Endothelial cell of umbilical vein (primary cell): ENCODE measurements around the gene MACROD2. TPM values are rescaled to one million over a fixed set of nuclear protein-coding genes. Genes with fewer than 3 reads are reported as not detected.

ENCODE experiments used
- BruUV-seq: library from RNA; stranded (reverse); fragments of 400-500 nt; replicated peaks from 2 replicates; lab custom pipeline; 2021; lab: Mats Ljungman, UMichigan
- CTCF ChIA-PET: fragments of 300-600, 350-600 bp; sonication (Branson Sonifier 250); formaldehyde crosslinking; loops from one replicate; lab custom pipeline; 2021; ENCODE audit warnings: antibody characterized with exemption, inconsistent platforms; lab: Charles Lee
- POLR2A ChIA-PET: fragments of 300-600, 350-600 bp; sonication (Branson Sonifier 250); formaldehyde crosslinking; loops from one replicate; lab custom pipeline; 2021; ENCODE audit warnings: antibody characterized with exemption, inconsistent platforms; lab: Charles Lee
- DNase-seq: peaks from one replicate; pipeline ENCODE4 v3.0.0-alpha.2; 2011; ENCODE audit warnings: low read depth, low spot score
- FAIRE-seq: peaks from 2 replicates; lab custom pipeline; 2011; peaks lifted over from hg19 to GRCh38; lab: Jason Lieb, UNC
- H2AFZ ChIP-seq: 2 replicates; pipeline ENCODE4 v1.6.0; 2012; ENCODE audit warnings: low read depth, low read length, control low read depth, inconsistent platforms
- H3K27ac ChIP-seq: 2 replicates; pipeline ENCODE4 v1.5.1; 2011; ENCODE audit warnings: low read depth, mild to moderate bottlenecking, control low read depth, low read length, moderate library complexity; ENCODE audit not compliant: insufficient read depth
- H3K27me3 ChIP-seq, 2 experiments: 2 replicates each; pipeline versions ENCODE4 v1.6.0 to v1.6.1; 2011; ENCODE audit warnings: low read length in 2 of 2, mixed read lengths in 1 of 2; ENCODE audit not compliant: control insufficient read depth in 2 of 2, insufficient read depth in 2 of 2
- H3K36me3 ChIP-seq, 2 experiments: 2 replicates in 1 of 2; 3 replicates in 1 of 2; pipeline ENCODE4 v1.5.1; 2011; ENCODE audit warnings: low read length in 2 of 2, mild to moderate bottlenecking in 1 of 2, moderate library complexity in 1 of 2; ENCODE audit not compliant: control insufficient read depth in 2 of 2, insufficient read depth in 2 of 2; ENCODE audit errors: extremely low read depth in 1 of 2
- H3K4me1 ChIP-seq: 3 replicates; pipeline ENCODE4 v1.5.1; 2011; ENCODE audit warnings: mild to moderate bottlenecking, low read length; ENCODE audit not compliant: control insufficient read depth, insufficient read depth; ENCODE audit errors: extremely low read depth
- H3K4me2 ChIP-seq: 2 replicates; pipeline ENCODE4 v1.6.1; 2011; ENCODE audit warnings: low read length, control low read depth, mixed read lengths; ENCODE audit not compliant: insufficient read depth
- H3K4me3 ChIP-seq, 3 experiments: fragments of 200-600 bp in 1 of 3; sonication (generic), shearing (Covaris generic) in 1 of 3; replicated peaks in 1 of 3; 2 replicates each; pipeline ENCODE4 v1.5.1; 2011 to 2016; ENCODE audit warnings: control low read depth in 3 of 3, low read length in 3 of 3, mild to moderate bottlenecking in 2 of 3, inconsistent platforms in 1 of 3, low read depth in 1 of 3, moderate library complexity in 1 of 3; ENCODE audit not compliant: insufficient read depth in 1 of 3
- H3K79me2 ChIP-seq: 2 replicates; pipeline ENCODE4 v1.6.0; 2012; ENCODE audit warnings: low read length, inconsistent platforms; ENCODE audit not compliant: control insufficient read depth, insufficient read depth
- H3K9ac ChIP-seq: replicated peaks from 2 replicates; pipeline ENCODE3; 2011; ENCODE audit warnings: low read length, control low read depth; ENCODE audit not compliant: insufficient read depth; ENCODE audit errors: extremely low read depth
- H3K9me1 ChIP-seq: replicated peaks from 3 replicates; pipeline ENCODE4 v1.6.0; 2011; ENCODE audit warnings: mild to moderate bottlenecking, low read length; ENCODE audit not compliant: control insufficient read depth, insufficient read depth; ENCODE audit errors: extremely low read depth
- H3K9me3 ChIP-seq: replicated peaks from 2 replicates; pipeline ENCODE4 v1.5.1; 2012; ENCODE audit warnings: low read length, inconsistent platforms; ENCODE audit not compliant: control insufficient read depth, insufficient read depth
- H4K20me1 ChIP-seq: replicated peaks from 2 replicates; pipeline ENCODE3; 2011; ENCODE audit warnings: mild to moderate bottlenecking, low read length; ENCODE audit not compliant: control insufficient read depth, insufficient read depth; ENCODE audit errors: extremely low read depth
- CTCF ChIP-seq, 2 donors: IDR thresholded peaks; 1 replicate in 1 of 2; 2 replicates in 1 of 2; pipeline ENCODE4 v1.5.1; 2011; ENCODE audit warnings: low read length in 2 of 2, mild to moderate bottlenecking in 2 of 2, moderate library complexity in 2 of 2, control low read depth in 1 of 2, inconsistent platforms in 1 of 2, low read depth in 1 of 2; ENCODE audit not compliant: insufficient read depth in 1 of 2; ENCODE audit errors: extremely low read depth in 1 of 2
- EZH2 ChIP-seq: IDR thresholded peaks from 2 replicates; pipeline ENCODE4 v1.6.1; 2012; ENCODE audit warnings: borderline replicate concordance, low read depth, mild to moderate bottlenecking, moderate library complexity, low read length, inconsistent platforms; ENCODE audit not compliant: severe bottlenecking
- FOS ChIP-seq: IDR thresholded peaks from 2 replicates; pipeline ENCODE4 v1.6.1; 2011; ENCODE audit warnings: mild to moderate bottlenecking, low read length, moderate library complexity, borderline replicate concordance; ENCODE audit not compliant: insufficient read depth
- GATA2 ChIP-seq: IDR thresholded peaks from 2 replicates; pipeline ENCODE4 v1.7.0; 2011; ENCODE audit warnings: low read depth, mild to moderate bottlenecking, moderate library complexity, mixed read lengths, low read length; ENCODE audit not compliant: insufficient read length, insufficient read depth
- JUN ChIP-seq: IDR thresholded peaks from 2 replicates; pipeline ENCODE4 v1.6.1; 2011; ENCODE audit warnings: borderline replicate concordance, low read depth; ENCODE audit not compliant: insufficient read length, insufficient read depth
- MAX ChIP-seq: IDR thresholded peaks from 2 replicates; pipeline ENCODE4 v1.6.1; 2011; ENCODE audit not compliant: insufficient read depth, insufficient read length
- POLR2A ChIP-seq: IDR thresholded peaks from 2 replicates; pipeline ENCODE4 v1.6.1; 2012; ENCODE audit warnings: low read depth, mild to moderate bottlenecking, control low read depth, low read length
- dilution Hi-C: fragments of 300-500 bp; cut with MboI; formaldehyde crosslinking; loops from one replicate; pipeline ENCODE4 v1.15.0; 2019; ENCODE audit warnings: low sequenced_read_pairs; ENCODE audit not compliant: extremely low pct_ligation_motif_present
- intact Hi-C: fragments of 100-400 bp; cut with micrococcal nuclease; formaldehyde crosslinking; loops from one replicate; pipeline ENCODE4 v1.10.0; 2022
- polyA plus RNA-seq, 4 experiments: library from polyadenylated mRNA; depleted of rRNA in 3 of 4; stranded (reverse) in 3 of 4; unstranded in 1 of 4; fragments of >200 nt; gene quantifications; 2 replicates each; pipeline versions ENCODE4 v1.2.1 to v1.2.3, GENCODE V29; 2011 to 2012; ENCODE audit warnings: missing spikeins in 1 of 4
- total RNA-seq: library from RNA; stranded (reverse); gene quantifications from 2 replicates; pipeline ENCODE4 v1.2.3, GENCODE V29; 2021

MACROD2 gene
- total and polyA plus RNA-seq, 2 donors (not counting 3 experiments of a cell fraction or from before 2014, with no cell fraction given), result 0.11 to 0.73 TPM

GRCh38 chr20:16003310-16003709 lies 2008.0 kb downstream of the MACROD2 start:
- dilution Hi-C loops (no loop called here), intact Hi-C loops (no loop called here)
- ChIA-PET POLR2A (no interaction called here), CTCF (no interaction called here)
- no peaks in the 10 kb centered on the region for H3K27me3 ChIP-seq
- H2AFZ ChIP-seq, result no peak overlapping the region
- DNase-seq, result no peak
- H3K79me2 ChIP-seq, result no peaks in the 10 kb centered on the region
- H3K9me3 ChIP-seq, result peaks cover 1% of the 10 kb centered on the region
- FAIRE-seq, result no peak
- TF ChIP-seq JUN (no peak), POLR2A (no peak), FOS (no peak), EZH2 (no peak), GATA2 (no peak), CTCF (IDR thresholded peaks at IDR 0.05; ENCODE audit: extremely low read depth in 1 of 2, insufficient read depth in 1 of 2, low read depth in 1 of 2, low read length in 2 of 2) (no peak), MAX (no peak)
- no peaks in the 10 kb centered on the region for H3K4me1 ChIP-seq
- H4K20me1 ChIP-seq, result no peaks in the 10 kb centered on the region
- no peak overlapping the region for H3K9ac ChIP-seq
- no peaks in the 10 kb centered on the region for H3K36me3 ChIP-seq
- no peak overlapping the region for H3K27ac ChIP-seq
- BruUV-seq, result no TSS peak
- H3K4me2 ChIP-seq, result no peak overlapping the region
- no peak overlapping the region for H3K4me3 ChIP-seq
- H3K9me1 ChIP-seq, result no peaks in the 10 kb centered on the region
